Stimulated activated CD4-positive, alpha-beta T cell treated with anti-CD3 and anti-CD28 coated beads, Interleukin-4, amount 100 ng/mL, for 1 hour (primary cell): ENCODE measurements around the gene PLPP4.

ENCODE experiments used
- DNase-seq: peaks from one replicate; pipeline ENCODE4 v3.0.0-alpha.2; 2020

PLPP4 gene

GRCh38 chr10:120527691-120528090 is 70.7 kb downstream of the PLPP4 start:
- DNase-seq, result no peak

DNA sequence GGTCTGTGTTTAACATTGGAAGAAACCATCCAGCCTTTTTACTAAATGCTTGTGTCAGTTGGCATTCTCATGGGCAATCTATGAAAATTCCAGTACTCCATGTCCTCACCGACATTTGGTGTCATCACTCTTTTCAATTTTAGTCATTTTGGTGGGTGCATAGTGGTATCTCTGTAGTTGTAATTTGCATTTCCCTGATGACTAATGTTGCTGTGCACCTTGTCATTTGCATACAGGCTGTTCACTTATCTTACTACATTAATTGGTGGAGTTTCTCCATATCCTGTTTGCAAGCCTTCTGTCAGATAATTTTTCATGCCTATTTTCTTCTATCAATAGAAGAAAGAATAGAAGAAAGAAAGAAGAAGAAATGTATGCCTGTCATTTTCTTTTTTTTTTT is 73.7 kb downstream of the PLPP4 start:
- no peak for DNase-seq

DNA sequence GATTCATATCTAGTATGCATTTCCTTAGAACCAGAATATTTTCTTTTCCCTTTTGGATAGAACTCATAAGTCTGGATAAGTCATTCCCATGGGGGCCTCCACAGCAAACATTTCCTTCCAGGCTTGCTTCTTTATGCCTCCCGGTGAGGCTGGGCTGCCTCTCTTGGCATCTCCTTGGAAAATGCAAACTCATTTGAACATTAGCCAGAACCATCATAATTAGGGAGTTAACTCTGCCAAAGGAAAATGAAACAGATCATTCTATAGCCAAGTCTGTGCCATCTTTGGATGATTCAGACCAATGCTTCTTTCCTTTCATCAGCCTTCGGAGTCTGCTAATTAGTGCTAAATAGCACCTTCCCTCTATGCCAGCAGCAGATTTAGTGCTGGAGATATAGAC is 81.1 kb downstream of the PLPP4 start:
- no peak for DNase-seq

GRCh38 chr10:120539076-120539475 is 82.0 kb downstream of the PLPP4 start:
- DNase-seq, result no peak

GRCh38 chr10:120540486-120540885 is 83.5 kb downstream of the PLPP4 start:
- no peak for DNase-seq

DNA sequence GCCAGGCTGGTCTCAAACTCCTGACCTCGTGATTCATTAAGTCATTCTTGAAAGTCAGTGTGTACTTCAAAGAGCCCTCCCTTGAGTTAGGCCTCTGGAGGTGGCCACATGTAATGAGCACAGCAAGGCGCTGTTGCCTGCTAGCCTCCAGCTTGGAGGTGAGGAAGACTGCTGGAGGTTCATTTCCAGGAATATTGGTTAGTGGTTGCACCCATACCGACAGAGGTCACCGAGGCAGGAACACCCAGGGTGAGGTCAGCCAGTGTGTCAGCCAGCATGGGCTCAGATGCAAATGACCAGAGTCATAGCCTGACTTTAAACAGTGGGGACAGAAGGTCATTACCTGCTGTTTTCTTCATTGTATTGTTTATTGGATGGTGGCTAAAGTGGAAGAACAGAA is 85.0 kb downstream of the PLPP4 start:
- no peak for DNase-seq

GRCh38 chr10:120542591-120542990 is 85.6 kb downstream of the PLPP4 start:
- DNase-seq, result no peak

DNA sequence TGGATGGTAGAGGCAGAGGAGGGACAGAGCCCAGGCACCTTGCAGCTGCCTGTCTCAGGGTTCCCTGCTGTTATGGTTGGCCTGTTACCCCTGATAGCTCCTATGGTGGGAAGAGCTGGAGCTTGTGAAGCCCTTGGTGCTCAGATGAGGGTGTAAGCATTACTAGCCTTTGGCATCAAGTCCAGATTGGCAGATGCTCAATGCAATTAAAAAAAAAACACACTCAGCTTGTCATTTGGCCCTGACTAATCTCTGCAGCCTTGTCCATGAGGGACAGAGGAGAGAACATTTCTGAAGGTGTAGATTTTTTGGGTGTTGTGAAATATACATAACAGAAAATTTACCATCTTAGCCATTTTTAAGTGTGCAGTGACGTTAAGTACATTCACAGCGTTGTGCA is 86.3 kb downstream of the PLPP4 start:
- DNase-seq, result no peak

- DNase-seq, result no peak
These were observed 91.2 kb downstream of the PLPP4 start for GRCh38 chr10:120548210-120548609.

DNA sequence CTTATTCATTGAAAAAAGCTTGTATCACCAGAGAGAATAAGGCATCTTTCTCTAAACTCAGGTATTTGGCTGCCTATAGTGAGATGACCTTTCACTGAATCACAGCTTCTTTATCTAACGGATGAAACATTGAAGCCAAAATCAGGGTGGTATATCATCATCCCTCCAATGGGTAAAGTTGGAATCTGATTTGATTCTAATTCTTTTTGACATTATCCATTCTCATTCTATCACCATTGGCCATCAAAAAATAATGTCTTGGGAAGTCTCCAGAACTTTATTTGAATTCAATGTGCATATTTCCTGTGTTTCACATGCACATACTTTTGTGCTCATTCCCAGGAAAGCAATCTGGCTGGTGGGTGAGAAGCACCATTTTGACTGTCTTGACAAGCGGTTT is 95.2 kb downstream of the PLPP4 start:
- DNase-seq, result no peak

DNA sequence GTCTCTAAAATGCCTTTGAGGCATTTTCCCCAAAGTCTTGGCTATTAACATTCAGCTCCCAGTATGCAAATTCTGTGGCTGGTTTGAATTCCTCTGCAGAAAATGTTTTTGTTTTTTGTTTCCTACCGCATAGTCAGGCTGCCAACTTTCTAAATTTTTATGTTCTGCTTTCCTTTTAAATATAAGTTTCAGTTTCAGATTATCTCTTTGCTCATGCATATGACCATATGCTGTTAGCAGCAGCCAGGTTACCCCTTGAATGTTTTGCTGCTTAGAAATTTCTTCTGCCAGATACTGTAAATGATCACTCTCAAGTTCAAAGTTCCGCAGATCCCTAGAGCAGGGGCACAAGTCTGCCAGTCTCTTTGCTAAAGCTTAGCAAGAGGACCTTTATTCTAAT is 96.9 kb downstream of the PLPP4 start:
- DNase-seq, result no peak

DNA sequence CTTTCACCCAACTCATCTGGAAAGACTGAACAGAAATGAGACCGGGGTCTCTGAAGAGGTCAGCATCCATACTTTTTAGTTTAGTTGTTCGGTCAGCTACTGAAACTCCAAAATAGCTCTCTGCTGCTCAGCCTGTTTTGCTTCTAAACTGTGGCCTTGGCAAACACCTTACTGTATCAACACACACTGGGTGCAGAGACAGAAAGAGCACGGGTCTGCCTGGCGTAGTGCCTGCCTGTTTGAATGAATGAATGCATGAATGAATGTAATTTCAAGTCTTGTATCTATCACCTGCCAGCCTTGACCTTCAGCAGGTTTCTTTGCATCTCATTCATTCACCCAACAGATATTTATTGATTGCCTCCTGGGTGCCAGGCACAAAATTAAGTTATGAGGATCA is 98.4 kb downstream of the PLPP4 start:
- no peak for DNase-seq

DNA sequence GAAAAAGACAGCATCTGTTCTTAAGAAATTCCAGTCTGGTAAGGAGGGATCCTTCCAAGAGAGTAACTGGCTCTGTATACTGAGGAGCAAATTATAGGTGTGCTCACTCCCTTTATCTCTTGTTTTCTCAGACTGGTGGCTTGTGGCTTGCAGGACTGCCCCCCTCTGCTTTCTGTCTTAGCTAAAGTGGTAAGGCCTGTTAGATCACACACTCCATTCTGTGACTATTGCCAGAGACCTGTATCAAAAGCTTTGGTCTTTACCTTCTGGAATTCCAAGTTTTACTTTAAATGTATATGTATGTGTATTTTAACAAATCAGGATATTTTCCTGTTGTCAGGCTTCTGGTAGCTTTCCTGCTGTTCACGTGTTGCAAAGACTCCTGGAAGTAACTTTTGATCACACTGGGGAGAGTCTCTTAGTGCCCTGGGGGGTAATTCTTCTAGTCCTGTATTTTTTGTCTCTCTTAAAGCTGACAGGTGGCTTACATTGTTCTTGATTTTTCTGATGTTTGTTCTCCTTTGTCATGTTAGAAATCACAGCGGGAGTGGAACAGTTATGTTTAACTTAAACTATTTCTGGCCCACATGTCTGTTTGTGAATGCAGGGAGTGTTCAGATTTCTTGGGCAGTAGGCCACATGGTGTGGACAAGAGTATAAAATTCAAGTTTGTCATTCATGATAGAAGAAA is 99.0 kb downstream of the PLPP4 start:
- DNase-seq, result no peak

GRCh38 chr10:120557311-120557710 is 100.3 kb downstream of the PLPP4 start:
- no peak for DNase-seq

DNA sequence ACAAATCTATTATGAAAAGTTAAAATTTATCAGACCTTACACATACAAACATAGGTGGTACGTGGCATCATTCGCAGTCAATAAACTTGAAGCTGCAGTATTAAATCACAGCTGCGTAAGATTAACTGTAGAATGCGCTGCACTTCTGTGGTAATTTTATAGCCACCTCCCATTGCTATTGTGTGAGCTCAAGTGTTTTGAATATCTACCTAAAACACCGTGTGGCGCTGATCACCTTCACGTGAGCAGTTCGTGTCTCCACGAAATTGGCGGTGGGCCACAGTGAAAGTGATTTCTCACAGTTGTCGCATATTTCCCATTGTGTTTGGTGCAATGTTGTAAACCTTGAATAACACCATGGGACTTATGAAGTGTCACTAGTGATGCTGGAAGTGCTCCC is 102.8 kb downstream of the PLPP4 start:
- no peak for DNase-seq

DNA sequence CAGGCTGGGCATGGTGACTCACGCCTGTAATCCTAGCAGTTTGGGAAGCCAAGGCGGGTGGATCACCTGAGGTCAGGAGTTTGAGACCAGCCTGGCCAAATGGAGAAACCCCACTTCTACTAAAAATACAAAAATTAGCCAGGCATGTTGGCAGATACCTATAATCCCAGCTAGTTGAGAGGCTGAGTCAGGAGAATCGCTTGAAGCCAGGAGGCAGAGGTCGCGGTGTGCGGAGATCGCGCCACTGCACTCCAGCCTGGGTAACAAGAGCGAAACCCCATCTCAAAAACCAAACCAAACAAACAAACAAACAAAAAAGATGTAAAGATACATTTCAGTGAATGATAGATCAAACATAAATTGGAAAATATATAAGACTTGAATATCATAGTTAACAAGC is 105.9 kb downstream of the PLPP4 start:
- no peak for DNase-seq

GRCh38 chr10:120570418-120570817 is 113.4 kb downstream of the PLPP4 start:
- no peak for DNase-seq

DNA sequence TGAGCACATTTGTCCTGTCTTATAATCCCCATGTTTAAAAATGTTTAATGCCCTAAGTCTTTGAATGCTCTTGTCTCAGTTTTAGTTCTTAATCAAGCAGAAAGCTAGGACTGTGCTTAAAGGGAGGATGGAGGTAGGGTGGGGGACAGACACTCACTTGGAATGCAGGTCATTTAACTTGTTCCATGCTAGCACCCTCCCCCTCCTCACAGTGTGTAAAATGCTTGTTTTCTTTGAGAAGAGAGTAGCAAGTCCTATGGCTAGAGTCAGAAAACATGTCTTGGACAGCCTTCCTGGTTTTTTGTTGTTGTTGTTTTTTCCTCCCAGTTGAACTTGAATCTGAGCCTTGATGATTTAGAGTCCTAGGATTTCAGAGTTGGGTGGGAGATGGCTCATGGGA is 114.2 kb downstream of the PLPP4 start:
- no peak for DNase-seq

DNA sequence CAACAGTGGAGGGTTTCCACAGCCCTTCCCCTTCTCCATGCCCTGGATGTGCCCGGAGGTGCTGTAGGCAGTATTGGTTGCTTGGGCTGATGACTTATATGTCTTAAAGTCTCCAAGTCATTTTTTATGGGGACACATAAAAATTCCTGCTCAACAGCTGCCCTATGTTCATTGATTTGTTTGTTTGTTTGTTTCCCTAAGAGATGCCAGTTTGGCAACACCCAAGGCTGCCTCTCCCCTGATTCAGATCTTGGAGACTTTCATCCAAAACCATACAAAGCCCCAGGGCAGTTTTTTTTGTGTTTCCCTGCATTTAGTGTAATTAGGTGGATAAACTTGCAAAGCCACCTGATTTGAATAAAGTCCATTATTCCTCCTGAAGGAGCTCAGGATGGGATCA is 115.3 kb downstream of the PLPP4 start:
- DNase-seq, result no peak

- DNase-seq, result no peak
These were observed 116.3 kb downstream of the PLPP4 start for GRCh38 chr10:120573355-120573754.

GRCh38 chr10:120574981-120575380 is 118.0 kb downstream of the PLPP4 start:
- DNase-seq, result no peak

DNA sequence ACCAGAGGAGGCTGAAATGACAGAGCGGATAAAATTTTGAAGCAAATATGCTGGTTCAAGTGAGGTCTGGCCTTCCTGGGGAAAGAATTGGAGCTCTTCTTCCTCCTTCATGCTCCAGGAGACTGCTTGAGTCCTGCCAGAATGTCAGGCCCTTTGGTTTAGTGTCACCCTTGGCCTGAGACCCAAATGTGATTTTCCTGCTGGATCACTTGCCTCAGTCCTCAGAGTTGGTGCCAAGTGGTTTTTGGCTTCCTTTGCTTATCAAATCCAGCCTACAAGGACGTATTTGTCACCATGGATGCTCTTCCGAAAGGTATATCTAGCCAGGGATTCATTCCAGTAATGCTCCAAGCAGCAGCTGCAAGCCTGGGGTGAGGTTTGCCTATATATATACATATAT is 118.4 kb downstream of the PLPP4 start:
- DNase-seq, result no peak

DNA sequence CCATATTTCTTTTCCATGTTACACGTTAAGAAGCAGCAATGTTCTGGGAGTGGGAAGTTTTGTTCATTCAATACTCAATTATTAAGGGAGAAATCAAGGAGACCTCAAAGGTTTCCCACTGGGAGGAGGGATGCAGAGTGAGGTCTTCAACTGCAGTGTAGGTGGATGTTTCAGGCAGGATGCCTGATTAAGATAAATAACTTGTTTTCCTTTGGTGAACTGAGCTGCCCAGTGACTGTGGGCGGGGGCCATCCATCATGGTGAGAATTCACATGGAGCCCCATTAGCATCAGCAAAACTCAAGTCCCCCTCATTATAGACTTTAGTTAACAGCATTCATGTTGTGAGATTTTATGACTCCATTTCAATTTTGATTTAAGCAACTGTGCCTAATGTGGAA is 121.1 kb downstream of the PLPP4 start:
- no peak for DNase-seq

- DNase-seq, result no peak
These were observed 121.9 kb downstream of the PLPP4 start for GRCh38 chr10:120578890-120579289.
